ENCODE measurements around the gene SPATA25. TPM values are rescaled to one million over a fixed set of nuclear protein-coding genes. Genes with fewer than 3 reads are reported as not detected.

SPATA25 gene
- total and polyA plus RNA-seq, 2 experiments from 2014 or later, result 0.41 to 5.6 TPM

DNA sequence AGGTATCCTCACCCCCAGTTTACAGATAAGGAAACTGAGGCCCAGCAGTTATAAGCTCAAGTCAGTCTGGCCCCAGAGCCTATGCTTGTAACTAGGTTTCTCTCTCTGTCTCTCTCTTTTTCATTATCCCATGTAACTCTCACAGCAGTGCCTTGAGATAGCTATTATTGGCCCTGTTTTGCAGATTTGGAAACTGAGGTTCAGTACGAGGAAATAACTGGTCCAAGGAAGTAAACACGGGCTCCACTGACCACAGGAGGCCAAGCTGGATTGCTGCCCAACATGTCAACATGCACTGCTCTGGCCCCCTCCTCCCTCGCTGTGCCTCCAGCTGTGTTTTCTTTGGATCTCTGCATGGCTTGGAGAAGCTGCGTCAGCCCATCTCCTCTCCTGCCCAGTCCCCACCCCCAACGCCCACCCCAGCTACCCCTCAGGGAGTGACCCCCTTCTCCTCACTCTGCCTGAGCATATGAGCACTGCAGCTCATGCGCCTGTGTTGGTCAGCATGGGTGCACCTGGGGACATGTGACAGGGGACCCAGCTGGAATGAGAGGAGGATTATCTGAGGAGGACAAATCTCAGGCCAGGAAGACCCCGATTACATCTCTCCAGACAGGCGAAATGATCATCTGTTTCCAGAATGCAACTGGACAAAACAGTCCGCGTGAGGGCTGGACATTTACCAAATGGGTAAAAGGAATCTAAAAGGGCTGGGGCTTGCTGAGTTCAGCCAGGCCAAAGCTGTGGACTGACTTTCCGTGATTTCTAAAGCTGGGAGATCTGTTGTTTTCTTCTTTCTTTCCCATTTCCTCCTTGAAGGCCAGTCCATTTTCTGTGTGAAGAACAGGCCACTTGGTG lies 32.3 kb upstream of the SPATA25 start:
- DNase-seq (ENCODE audit: low spot score), result no peak
- Histone ChIP-seq H3K4me2 (peak overlapping the region; percentile 37), H3K9me3 (ENCODE audit: low read depth) (no peaks in the 10 kb centered on the region), H3K27me3 (no peaks in the 10 kb centered on the region), H4K20me1 (ENCODE audit: insufficient read depth, poor library complexity, severe bottlenecking) (no peaks in the 10 kb centered on the region), H3K4me3 (no peak overlapping the region), H2AFZ (no peak overlapping the region), H3K4me1 (ENCODE audit: insufficient read depth) (peaks cover 16% of the 10 kb centered on the region), H3K79me2 (no peaks in the 10 kb centered on the region), H3K36me3 (replicated peaks; ENCODE audit: insufficient read depth, low read depth) (no peaks in the 10 kb centered on the region), H3K9me2 (replicated peaks; ENCODE audit: insufficient read depth) (no peaks in the 10 kb centered on the region), H3K27ac (peak overlapping the region; percentile 88)
- TF ChIP-seq EZH2phosphoT487 (IDR thresholded peaks at IDR 0.05; ENCODE audit: low read depth, severe bottlenecking, unreplicated experiment) (no peak), EZH2 (IDR thresholded peaks at IDR 0.05; ENCODE audit: borderline replicate concordance) (no peak)
- TF ChIP-seq, protein P1, sequence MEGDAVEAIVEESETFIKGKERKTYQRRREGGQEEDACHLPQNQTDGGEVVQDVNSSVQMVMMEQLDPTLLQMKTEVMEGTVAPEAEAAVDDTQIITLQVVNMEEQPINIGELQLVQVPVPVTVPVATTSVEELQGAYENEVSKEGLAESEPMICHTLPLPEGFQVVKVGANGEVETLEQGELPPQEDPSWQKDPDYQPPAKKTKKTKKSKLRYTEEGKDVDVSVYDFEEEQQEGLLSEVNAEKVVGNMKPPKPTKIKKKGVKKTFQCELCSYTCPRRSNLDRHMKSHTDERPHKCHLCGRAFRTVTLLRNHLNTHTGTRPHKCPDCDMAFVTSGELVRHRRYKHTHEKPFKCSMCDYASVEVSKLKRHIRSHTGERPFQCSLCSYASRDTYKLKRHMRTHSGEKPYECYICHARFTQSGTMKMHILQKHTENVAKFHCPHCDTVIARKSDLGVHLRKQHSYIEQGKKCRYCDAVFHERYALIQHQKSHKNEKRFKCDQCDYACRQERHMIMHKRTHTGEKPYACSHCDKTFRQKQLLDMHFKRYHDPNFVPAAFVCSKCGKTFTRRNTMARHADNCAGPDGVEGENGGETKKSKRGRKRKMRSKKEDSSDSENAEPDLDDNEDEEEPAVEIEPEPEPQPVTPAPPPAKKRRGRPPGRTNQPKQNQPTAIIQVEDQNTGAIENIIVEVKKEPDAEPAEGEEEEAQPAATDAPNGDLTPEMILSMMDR (IDR thresholded peaks at IDR 0.05; ENCODE audit: poor library complexity), result no peak
- WGBS (ENCODE audit: low lambda C conversion rate, missing lambda C conversion rate), result 65% methylated on average over 11 of the region's 11 CpGs

DNA sequence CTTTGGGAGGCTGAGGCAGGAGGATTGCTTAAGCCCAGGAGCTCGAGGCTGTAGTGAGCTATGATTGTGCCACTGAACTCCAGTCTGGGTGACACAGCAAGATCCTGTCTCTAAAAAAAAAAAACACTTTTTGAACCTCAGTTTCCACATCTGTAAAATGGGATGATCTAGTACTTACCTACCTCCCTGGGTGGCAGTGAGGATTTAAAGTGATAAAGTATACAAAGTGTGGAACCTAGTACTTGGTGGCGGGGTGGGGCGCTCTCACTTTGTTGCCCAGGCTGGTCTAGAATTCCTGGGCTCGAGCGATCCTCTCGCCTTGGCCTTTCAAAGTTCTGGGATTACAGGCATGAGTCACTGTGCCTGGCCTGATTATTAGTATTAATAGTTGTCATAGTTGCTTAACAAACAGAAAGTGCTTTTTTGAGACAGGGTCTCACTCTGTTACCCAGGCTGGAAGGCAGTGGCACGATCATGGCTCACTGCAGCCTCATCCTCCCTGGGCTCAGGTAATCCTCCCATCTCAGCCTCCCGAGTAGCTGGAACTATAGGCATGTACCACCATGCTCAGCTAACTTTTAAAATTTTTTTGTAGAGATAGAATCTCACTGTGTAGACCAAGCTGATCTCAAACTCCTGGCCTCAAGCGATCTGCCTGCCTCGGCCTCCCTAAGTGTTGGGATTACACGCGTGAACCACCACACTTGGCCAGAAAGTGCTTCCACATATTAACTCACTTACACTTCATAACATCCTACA lies 31.5 kb upstream of the SPATA25 start:
- H3K27ac ChIP-seq, result peak overlapping the region; percentile 88
- no peaks in the 10 kb centered on the region for H3K9me3 ChIP-seq (ENCODE audit: low read depth)
- H3K79me2 ChIP-seq, result no peaks in the 10 kb centered on the region
- H4K20me1 ChIP-seq (ENCODE audit: insufficient read depth, poor library complexity, severe bottlenecking), result no peaks in the 10 kb centered on the region
- no peaks in the 10 kb centered on the region for H3K27me3 ChIP-seq
- H2AFZ ChIP-seq, result no peak overlapping the region
- 85% methylated on average over 12 of the region's 12 CpGs for WGBS (ENCODE audit: low lambda C conversion rate, missing lambda C conversion rate)
- TF ChIP-seq EZH2 (IDR thresholded peaks at IDR 0.05; ENCODE audit: borderline replicate concordance) (no peak), EZH2phosphoT487 (IDR thresholded peaks at IDR 0.05; ENCODE audit: low read depth, severe bottlenecking, unreplicated experiment) (no peak)
- TF ChIP-seq, protein P1 (IDR thresholded peaks at IDR 0.05; ENCODE audit: poor library complexity), result no peak
- H3K4me2 ChIP-seq, result no peak overlapping the region
- no peak for DNase-seq (ENCODE audit: low spot score)
- peaks cover 11% of the 10 kb centered on the region for H3K4me1 ChIP-seq (ENCODE audit: insufficient read depth)
- H3K36me3 ChIP-seq (replicated peaks; ENCODE audit: insufficient read depth, low read depth), result no peaks in the 10 kb centered on the region
- no peaks in the 10 kb centered on the region for H3K9me2 ChIP-seq (replicated peaks; ENCODE audit: insufficient read depth)
- no peak overlapping the region for H3K4me3 ChIP-seq

DNA sequence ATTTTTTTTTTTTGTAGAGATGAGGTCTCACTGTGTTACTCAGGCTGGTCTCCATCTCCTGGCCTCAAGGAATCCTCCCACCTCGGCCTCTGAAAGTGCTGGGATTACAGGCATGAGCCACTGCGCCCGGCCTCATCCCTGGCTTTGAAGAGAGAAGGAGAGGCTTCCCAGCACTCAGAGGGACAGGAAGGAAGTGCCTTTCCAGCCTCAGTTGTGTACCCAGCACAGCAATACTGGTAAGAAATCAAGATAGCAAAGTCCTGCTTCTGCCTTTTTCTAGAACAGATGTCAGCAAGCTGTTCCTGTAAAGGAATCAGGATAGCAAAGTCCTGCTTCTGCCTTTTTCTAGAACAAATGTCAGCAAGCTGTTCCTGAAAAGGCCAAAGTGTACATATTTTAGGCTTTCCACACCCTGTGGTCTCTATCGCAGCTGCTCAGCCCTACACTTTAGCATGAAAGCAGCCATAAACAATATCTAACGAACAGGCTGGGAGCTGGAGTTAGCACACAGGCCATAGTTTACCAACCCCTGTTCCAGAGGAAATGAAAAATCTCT lies 30.8 kb upstream of the SPATA25 start:
- TF ChIP-seq EZH2 (IDR thresholded peaks at IDR 0.05; ENCODE audit: borderline replicate concordance) (no peak), EZH2phosphoT487 (IDR thresholded peaks at IDR 0.05; ENCODE audit: low read depth, severe bottlenecking, unreplicated experiment) (no peak)
- TF ChIP-seq, protein P1 (IDR thresholded peaks at IDR 0.05; ENCODE audit: poor library complexity), result no peak
- no peaks in the 10 kb centered on the region for H3K9me3 ChIP-seq (ENCODE audit: low read depth)
- H3K9me2 ChIP-seq (replicated peaks; ENCODE audit: insufficient read depth), result no peaks in the 10 kb centered on the region
- H3K36me3 ChIP-seq (replicated peaks; ENCODE audit: insufficient read depth, low read depth), result no peaks in the 10 kb centered on the region
- no peak overlapping the region for H3K4me2 ChIP-seq
- no peak overlapping the region for H2AFZ ChIP-seq
- H3K27ac ChIP-seq, result peak overlapping the region; percentile 88
- peaks cover 9% of the 10 kb centered on the region for H3K4me1 ChIP-seq (ENCODE audit: insufficient read depth)
- H3K79me2 ChIP-seq, result no peaks in the 10 kb centered on the region
- no peak overlapping the region for H3K4me3 ChIP-seq
- no peaks in the 10 kb centered on the region for H4K20me1 ChIP-seq (ENCODE audit: insufficient read depth, poor library complexity, severe bottlenecking)
- WGBS (ENCODE audit: low lambda C conversion rate, missing lambda C conversion rate), result 58% methylated on average over 5 of the region's 5 CpGs
- DNase-seq (ENCODE audit: low spot score), result peak; percentile 51
- no peaks in the 10 kb centered on the region for H3K27me3 ChIP-seq
